H1 (cell line): ENCODE data around the gene NFATC1.

ENCODE experiments used
- BCL11A ChIP-seq, 2 experiments: IDR thresholded peaks; one replicate each; pipeline ENCODE4 v1.6.1; 2011; ENCODE audit warnings: low read depth in 2 of 2, low read length in 2 of 2, mild to moderate bottlenecking in 2 of 2
- CHD2 ChIP-seq: IDR thresholded peaks from 2 replicates; pipeline ENCODE4 v1.6.1; 2012; ENCODE audit warnings: low read length, improper control_type of control experiment
- EZH2 ChIP-seq: fragments of 200-600 bp; sonication (generic); IDR thresholded peaks from 2 replicates; pipeline ENCODE4 v1.7.1; 2012; ENCODE audit warnings: low read depth, mild to moderate bottlenecking, moderate library complexity, low read length, inconsistent platforms; ENCODE audit not compliant: severe bottlenecking
- GTF2F1 ChIP-seq: IDR thresholded peaks from 2 replicates; pipeline ENCODE4 v1.6.1; 2012; ENCODE audit warnings: low read depth, low read length, improper control_type of control experiment, borderline replicate concordance
- KDM1A ChIP-seq: fragments of 200-600, 300-600 bp; sonication (generic); IDR thresholded peaks from 2 replicates; pipeline ENCODE4 v1.7.1; 2016; ENCODE audit warnings: mild to moderate bottlenecking, low read length, borderline replicate concordance
- MAX ChIP-seq: IDR thresholded peaks from 2 replicates; pipeline ENCODE4 v1.6.1; 2012; ENCODE audit warnings: inconsistent platforms
- POLR2AphosphoS5 ChIP-seq: IDR thresholded peaks from 2 replicates; pipeline ENCODE4 v1.6.1; 2011; ENCODE audit warnings: low read depth, low read length
- SIRT6 ChIP-seq: IDR thresholded peaks from one replicate; pipeline ENCODE4 v1.7.1; 2012; ENCODE audit warnings: low read length, inconsistent platforms
- SP1 ChIP-seq: IDR thresholded peaks from 2 replicates; pipeline ENCODE4 v1.6.1; 2011; ENCODE audit warnings: low read depth, low read length
- SUZ12 ChIP-seq: fragments of 200-600 bp; sonication (generic); IDR thresholded peaks from 2 replicates; pipeline ENCODE4 v1.6.1; 2012; ENCODE audit warnings: mild to moderate bottlenecking, inconsistent platforms, low read length, moderate library complexity, mixed read lengths
- TAF1 ChIP-seq: IDR thresholded peaks from 2 replicates; pipeline ENCODE4 v1.6.1; 2011; ENCODE audit warnings: mild to moderate bottlenecking, low read depth, low read length
- TEAD4 ChIP-seq: IDR thresholded peaks from 2 replicates; pipeline ENCODE4 v1.6.1; 2012; ENCODE audit warnings: low read depth, low read length, inconsistent platforms, mixed read lengths
- TF ChIP-seq, protein P1 (sequence below), 3 experiments: IDR thresholded peaks; 1 replicate in 2 of 3; 2 replicates in 1 of 3; pipeline versions ENCODE4 v1.5.1 to v1.6.1; 2011; ENCODE audit warnings: low read length in 3 of 3, mild to moderate bottlenecking in 3 of 3, inconsistent platforms in 2 of 3, low read depth in 1 of 3, moderate library complexity in 1 of 3; ENCODE audit not compliant: insufficient read depth in 1 of 3; ENCODE audit errors: control extremely low read depth in 1 of 3
- TF ChIP-seq, protein P2 (sequence below): IDR thresholded peaks from 2 replicates; pipeline ENCODE4 v1.6.1; 2011; ENCODE audit warnings: low read depth, mild to moderate bottlenecking, low read length; ENCODE audit not compliant: insufficient read depth

DNA sequence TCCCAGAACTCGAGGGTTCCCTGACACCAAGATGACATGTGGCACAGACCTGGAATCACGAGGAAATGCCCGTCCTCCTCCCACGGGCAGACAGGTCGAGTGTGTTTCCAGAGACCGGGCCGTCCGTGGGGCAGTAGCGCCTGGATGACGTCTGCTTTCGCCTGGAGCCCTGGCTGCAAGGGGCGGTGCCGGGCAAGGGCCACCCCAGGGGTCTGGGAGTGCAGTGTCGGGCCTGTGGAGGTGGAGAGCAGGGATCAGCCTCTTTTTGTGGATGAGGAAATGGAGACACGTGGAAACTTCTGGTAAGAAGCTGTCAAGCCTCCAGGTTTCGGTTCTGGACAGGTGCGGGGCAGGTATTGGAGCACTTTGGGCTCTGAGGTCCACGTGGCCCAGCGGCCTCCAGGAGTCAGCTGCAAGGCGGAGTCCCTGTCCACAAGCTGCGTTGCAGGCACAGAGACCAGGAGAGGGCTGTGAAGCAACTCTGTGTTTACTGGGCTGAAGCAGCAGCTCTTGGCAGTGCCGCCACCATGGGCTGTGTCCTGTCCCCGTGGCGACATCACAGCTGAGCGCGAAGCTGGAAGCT lies 25.6 kb downstream of the NFATC1 start:
- TF ChIP-seq, protein P1, sequence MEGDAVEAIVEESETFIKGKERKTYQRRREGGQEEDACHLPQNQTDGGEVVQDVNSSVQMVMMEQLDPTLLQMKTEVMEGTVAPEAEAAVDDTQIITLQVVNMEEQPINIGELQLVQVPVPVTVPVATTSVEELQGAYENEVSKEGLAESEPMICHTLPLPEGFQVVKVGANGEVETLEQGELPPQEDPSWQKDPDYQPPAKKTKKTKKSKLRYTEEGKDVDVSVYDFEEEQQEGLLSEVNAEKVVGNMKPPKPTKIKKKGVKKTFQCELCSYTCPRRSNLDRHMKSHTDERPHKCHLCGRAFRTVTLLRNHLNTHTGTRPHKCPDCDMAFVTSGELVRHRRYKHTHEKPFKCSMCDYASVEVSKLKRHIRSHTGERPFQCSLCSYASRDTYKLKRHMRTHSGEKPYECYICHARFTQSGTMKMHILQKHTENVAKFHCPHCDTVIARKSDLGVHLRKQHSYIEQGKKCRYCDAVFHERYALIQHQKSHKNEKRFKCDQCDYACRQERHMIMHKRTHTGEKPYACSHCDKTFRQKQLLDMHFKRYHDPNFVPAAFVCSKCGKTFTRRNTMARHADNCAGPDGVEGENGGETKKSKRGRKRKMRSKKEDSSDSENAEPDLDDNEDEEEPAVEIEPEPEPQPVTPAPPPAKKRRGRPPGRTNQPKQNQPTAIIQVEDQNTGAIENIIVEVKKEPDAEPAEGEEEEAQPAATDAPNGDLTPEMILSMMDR (IDR thresholded peaks at IDR 0.05; ENCODE audit: control extremely low read depth in 1 of 3, insufficient read depth in 1 of 3, low read depth in 1 of 3, low read length in 3 of 3), result no peak
- TF ChIP-seq SUZ12, result no peak
- no peak for TF ChIP-seq KDM1A
- no peak for TF ChIP-seq POLR2AphosphoS5
- no peak for TF ChIP-seq TAF1
- TF ChIP-seq CHD2, result no peak
- no peak for TF ChIP-seq GTF2F1
- no peak for TF ChIP-seq SP1
- no peak for TF ChIP-seq SIRT6
- no peak for TF ChIP-seq MAX
- no peak for TF ChIP-seq BCL11A (IDR thresholded peaks at IDR 0.05; ENCODE audit: low read depth in 2 of 2, low read length in 2 of 2)
- TF ChIP-seq, protein P2, sequence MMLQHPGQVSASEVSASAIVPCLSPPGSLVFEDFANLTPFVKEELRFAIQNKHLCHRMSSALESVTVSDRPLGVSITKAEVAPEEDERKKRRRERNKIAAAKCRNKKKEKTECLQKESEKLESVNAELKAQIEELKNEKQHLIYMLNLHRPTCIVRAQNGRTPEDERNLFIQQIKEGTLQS, result no peak
- TF ChIP-seq EZH2, result no peak
- no peak for TF ChIP-seq TEAD4
